GM10248 (cell line): ENCODE data around the gene EIF4G3.

Experiments
- CTCF ChIA-PET: fragments of 300-600 bp; sonication (Branson Sonifier 250); formaldehyde crosslinking; extraction: SDS; loops from one replicate; lab custom pipeline; 2021; ENCODE audit warnings: antibody characterized with exemption; lab: Yijun Ruan, JAX
- POLR2A ChIA-PET: fragments of 350-650 bp; sonication (Branson Sonifier 250); formaldehyde crosslinking; extraction: SDS; loops from one replicate; lab custom pipeline; 2020; ENCODE audit warnings: antibody characterized with exemption; lab: Yijun Ruan, JAX
- DNase-seq: peaks from one replicate; pipeline ENCODE4 v3.0.0; 2012; ENCODE audit errors: extremely low spot score
- CTCF ChIP-seq: IDR thresholded peaks from 2 replicates; pipeline ENCODE4 v1.5.1; 2012; ENCODE audit warnings: mild to moderate bottlenecking, low read depth; ENCODE audit errors: extremely low read depth, missing control alignments, control extremely low read depth

The EIF4G3 gene

DNA sequence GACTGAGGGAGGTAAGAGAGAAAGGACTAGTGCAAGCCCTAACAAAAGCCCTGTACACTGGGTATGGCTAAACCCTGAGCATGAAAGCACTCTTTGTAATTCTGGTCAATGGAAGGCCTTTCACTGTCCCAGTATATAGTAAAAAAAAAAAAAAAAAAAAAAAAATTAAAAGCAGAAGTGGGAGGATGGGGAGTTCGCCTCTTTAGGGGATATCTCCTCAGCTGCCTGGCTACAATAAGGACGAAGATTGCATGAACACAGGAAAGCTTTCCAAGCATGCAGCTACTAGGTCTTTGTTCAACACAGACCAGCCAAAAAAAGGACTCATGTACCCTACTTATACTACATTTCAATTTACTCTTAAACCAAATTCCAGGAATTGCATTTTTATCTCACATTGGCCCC lies 59.1 kb downstream of the EIF4G3 start:
- ChIA-PET POLR2A (no interaction called here), CTCF (interaction anchor here (1.2 to 1.6 kb wide), 2 partner anchors 35 to 99 kb away, joined by 3 read pairs; no protein-coding TSS in a partner anchor)
- TF ChIP-seq CTCF, result no peak
- peak; percentile 12 for DNase-seq

DNA sequence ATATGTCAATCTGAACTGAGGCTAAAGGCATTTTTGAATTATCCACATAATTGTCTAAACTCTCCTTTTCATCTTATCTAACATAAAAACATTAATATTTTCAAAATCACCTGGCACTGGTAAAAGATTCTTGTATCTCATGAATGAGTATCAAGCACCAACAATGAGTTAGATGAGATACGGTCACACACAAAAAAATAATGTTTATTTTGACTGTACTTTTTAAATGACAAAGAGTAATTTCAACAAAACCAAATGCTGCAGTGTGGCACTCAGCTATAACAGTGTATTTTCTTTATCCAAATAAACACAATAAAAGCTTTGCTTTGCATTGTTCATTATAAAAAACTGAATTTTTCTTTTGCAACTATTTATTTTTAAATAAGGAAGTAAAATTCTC lies 59.5 kb downstream of the EIF4G3 start:
- no peak for DNase-seq
- CTCF ChIA-PET, result interaction anchor here (1.2 to 1.6 kb wide), 2 partner anchors 34 to 98 kb away, joined by 3 read pairs; no protein-coding TSS in a partner anchor
- POLR2A ChIA-PET, result no interaction called here
- no peak for TF ChIP-seq CTCF

DNA sequence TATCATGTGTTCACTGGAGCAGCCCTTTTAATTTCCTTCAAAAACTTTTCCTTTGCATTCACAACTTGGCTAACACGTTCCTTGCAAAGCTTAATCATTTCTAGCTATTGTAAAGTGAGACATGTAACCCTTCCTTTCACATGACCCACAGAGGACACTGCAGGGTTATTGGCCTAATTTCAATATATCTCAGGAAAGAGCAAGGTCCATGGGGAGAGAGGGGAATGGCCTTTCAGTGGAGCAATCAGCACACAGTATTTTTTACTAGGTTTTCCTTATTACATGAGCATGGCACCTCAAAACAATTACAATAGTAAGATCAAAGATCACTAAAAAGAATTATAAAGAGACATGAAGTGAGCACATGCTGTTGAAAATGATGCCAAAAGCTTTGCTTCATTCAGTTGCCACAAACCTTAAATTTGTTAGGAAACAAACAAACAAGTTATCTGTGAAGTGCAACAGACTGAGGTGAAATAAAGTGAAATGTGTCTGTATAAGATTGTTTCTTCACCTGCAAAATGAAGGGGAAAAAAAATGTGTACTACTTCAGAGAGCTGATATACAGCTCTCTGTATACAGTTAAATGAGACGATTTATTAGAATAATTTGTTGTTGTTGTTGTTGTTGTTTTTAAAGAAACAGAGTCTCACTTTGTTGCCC lies 61.5 kb downstream of the EIF4G3 start:
- TF ChIP-seq CTCF, result no peak
- ChIA-PET CTCF (interaction anchor here (0.9 to 1.4 kb wide), 2 partner anchors 10 to 34 kb away, joined by 3 to 4 read pairs; no protein-coding TSS in a partner anchor), POLR2A (interaction anchor here (0.6 kb wide), 1 partner anchor 126 kb away, joined by 3 read pairs; no protein-coding TSS in a partner anchor)
- no peak for DNase-seq

DNA sequence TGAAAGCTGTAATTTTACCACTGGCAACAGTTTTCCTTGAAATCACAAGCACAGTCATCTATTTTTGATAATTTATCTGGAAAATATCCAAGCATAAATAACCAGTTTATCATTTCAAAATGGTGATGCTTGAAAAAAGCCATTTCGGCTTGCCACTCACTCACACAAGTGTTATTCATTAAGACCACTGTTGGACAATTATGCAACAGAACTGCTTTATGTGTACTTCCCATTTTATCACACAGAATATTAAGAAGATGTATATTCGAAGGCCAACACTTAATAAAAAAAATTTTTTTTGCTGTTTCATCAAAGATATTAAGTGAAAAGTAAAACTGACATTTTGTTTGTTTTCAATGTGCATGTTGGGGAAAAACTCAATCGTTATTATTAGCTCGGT lies 62.3 kb downstream of the EIF4G3 start:
- POLR2A ChIA-PET, result no interaction called here
- CTCF ChIA-PET, result interaction anchor here (1.4 kb wide), 1 partner anchor 33 kb away, joined by 3 read pairs; no protein-coding TSS in a partner anchor
- DNase-seq, result no peak
- TF ChIP-seq CTCF, result no peak

DNA sequence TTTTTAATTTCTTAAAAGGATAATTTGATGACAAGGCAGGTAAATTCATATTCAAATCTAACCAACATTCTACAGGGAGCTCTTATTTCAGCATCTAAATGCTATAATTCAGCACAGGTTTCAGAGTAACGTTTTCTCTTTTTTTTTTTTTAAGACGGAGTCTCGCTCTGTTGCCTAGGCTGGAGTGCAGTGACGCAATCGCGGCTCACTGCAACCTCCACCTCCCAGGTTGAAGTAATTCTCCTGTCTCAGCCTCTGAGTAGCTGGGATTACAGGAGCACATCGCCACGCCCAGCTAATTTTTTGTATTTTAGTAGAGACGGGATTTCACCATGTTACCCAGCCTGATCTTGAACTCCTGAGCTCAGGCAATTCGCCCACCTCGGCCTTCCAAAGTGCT lies 66.5 kb downstream of the EIF4G3 start:
- no peak for DNase-seq
- POLR2A ChIA-PET, result no interaction called here
- CTCF ChIA-PET, result interaction anchor here (0.9 kb wide), 1 partner anchor 32 kb away, joined by 3 read pairs; no protein-coding TSS in a partner anchor
- no peak for TF ChIP-seq CTCF

DNA sequence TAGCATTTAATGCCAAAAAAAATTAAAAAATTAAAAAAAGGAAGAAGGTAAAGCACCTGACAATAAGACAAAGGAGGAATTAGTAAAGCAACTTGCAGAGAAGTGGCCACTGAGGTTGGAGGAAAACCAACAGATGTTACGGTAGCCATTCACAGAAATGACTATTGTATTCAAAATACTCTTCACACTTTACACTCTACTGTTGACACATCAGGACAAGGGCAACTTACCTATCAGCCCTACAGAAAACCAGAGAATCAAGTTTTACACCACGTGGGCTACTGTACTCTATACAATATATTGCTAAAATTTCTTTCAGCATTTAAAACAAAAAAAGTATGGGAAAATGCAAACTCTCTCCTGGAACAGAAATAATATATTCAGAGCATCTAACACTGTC lies 70.0 kb downstream of the EIF4G3 start:
- no peak for TF ChIP-seq CTCF
- ChIA-PET CTCF (interaction anchor here (1.1 to 1.3 kb wide), 2 partner anchors 25 to 34 kb away, joined by 3 read pairs; no protein-coding TSS in a partner anchor), POLR2A (no interaction called here)
- DNase-seq, result no peak
